Stimulated activated CD4-positive, alpha-beta T cell treated with anti-CD3 and anti-CD28 coated beads, Interleukin-12 subunit alpha, Interleukin-12 subunit beta, amount 100 ng/mL, for 24 hours (primary cell): ENCODE measurements around the gene BRAT1.

ENCODE experiments used
- DNase-seq, 2 experiments: peaks; one replicate each; pipeline ENCODE4 v3.0.0-alpha.2; 2020; ENCODE audit warnings: low read depth in 2 of 2

The BRAT1 gene

DNA sequence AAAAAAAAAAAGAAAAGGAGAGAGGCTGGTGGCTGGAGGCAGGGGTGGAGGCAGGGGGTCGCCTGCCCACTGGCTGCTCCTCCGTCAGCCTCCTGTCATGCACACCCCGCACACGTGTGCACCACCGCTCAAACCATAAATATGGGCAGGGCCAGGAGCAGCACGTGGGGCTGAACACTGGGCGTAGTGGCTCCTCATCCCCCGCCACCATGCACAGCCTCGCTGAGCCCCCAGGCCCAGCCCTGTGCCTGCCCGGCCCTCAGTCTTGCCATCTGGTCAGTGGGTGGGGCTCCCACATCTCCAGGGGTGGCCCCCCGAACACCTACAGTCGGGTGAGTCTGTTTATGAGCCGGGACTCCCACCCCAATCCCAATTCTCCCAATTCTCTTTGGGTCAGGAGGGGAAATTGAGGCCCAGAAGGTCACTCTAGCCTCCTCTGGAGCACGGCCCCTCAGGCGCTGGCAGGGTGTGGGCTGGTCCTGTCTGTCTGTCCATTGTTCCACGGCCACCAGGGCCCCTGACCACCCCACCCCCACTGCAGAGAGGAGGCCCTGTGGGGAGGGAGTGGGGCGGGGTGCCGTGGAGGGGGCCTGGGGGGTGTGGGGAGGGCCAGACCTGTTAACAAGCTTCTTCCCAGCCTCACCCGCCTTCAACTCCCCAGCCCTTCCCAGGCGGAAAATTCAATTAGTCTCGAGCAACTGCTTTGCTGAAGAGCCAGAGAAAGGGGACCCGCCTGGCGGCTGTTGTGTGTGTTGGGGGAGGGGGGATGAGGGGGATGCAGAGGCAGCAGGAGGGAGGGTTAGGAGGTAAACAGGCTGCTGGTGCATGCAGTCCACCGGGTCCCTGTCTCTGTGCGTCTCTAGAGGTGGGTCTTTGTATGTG, 59.7 kb downstream of the BRAT1 start:
- DNase-seq = no peak

GRCh38 chr7:2494191-2495130, 60.9 kb downstream of the BRAT1 start:
- DNase-seq = no peak

DNA sequence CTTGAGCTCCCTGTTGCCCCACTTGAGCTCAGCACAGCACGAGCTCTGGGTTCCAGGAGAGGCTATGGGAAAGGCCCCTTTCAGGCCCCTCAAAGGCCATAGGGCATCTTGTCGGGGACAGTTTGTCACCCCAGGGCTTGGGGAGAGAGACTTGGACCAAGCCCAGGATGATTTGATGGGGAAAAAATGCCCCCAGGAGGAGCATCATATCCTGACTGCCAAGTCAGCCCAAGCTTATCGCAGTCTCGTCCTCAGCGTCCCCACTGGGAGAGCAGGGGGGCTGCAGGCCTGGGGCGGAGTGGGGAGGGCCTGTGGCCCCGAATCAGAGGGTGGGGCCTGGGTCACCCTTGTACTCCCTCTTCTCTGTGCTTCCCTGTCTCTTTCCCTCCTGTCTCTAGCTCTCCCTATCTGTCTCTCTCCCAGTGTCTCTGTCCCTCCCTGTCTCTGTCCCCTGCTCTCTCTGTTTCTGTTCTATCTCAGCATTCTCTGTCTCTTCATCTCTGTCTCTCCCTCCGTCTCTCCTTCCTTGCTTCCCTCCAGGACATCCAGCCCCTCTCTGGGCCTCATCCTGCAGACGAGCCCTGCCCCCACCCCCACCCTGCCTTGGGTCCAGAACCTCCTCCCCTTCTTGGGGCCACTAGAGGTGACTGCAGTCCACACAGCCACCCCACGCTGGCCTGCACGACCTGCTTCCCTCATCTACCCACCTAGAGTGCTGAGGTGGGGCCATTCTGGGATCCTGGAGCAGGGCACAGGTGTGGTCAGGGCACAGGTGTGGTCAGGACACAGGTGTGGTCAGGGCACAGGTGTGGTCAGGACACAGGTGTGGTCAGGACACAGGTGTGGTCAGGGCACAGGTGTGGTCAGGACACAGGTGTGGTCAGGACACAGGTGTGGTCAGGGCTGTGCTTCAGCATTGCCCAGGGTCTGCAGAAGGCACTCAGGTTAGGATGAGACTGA, 61.8 kb downstream of the BRAT1 start:
- no peak for DNase-seq

DNA sequence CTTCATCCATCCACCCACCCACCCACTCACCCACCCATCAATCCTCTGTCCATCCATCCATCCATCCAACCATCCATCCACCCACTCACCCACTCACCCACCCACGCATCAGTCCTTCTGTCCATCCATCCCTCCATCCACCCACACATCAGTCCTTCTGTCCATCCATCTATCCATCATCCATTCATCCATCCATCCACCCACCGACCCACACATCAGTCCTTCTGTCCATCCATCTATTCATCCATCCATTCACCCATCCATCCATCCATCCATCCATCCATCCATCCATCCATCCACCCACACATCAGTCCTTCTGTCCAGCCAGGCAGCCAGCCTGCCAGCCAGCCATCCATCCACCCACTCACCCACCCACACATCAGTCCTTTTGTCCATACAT, 63.3 kb downstream of the BRAT1 start:
- DNase-seq = no peak

GRCh38 chr7:2490181-2490651, 65.1 kb downstream of the BRAT1 start:
- DNase-seq = no peak

DNA sequence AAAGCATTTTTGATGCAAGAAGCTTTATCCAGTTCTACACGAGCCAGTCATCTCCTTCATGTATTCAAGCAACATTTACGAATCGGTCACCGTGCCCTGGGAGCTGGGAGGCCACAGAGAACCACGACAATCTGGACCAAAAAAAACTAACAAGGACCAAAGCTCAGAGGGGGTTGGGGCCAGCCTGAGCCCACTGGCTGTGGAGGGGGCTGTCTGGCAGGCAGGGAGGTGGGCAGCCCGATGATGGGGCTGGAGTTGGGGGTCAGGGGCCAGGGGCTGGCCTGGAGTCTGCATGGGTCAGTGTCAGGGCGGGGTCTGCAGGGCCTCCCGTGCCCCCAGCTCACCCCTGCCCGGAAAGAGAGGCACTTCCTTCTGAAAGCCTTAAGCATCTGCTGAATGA, 66.6 kb downstream of the BRAT1 start:
- no peak for DNase-seq

- no peak for DNase-seq
These were observed 67.1 kb downstream of the BRAT1 start for GRCh38 chr7:2488272-2488645.
